ENCODE results near the gene HEPH. TPM values are rescaled to one million over a fixed set of nuclear protein-coding genes. Genes with fewer than 3 reads are reported as not detected.

HEPH gene
- total and polyA plus RNA-seq, 2 donors (not counting 1 experiment from before 2014, with no cell fraction given): not detected

DNA sequence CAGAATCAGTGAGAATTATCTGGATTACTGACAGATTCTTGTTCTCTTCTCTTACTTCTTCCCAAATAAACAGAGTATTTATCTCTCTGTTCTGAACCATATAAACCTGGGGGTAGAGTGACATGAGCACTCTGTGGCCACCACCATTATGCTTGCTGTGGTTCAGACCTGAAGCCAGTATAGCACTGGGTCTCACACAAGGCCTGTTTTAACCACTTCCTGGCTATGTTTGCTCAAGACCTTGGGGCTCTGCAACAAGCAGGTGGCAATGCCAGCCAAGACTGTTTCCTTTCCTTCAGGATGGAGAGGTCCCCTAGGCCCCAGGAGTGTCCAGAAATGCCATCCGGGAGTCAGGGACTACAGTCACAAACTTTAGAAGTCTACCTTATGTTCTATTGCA is 21.7 kb upstream of the HEPH start:
- DNase-seq (no peak), ATAC-seq (ENCODE audit: low read depth) (no peak)
- Histone ChIP-seq H3K79me2 (ENCODE audit: control insufficient read depth, insufficient read depth, low read length) (no peaks in the 10 kb centered on the region), H3K4me3 (ENCODE audit: control extremely low read depth in 1 of 5, extremely low read depth in 1 of 5, insufficient read depth in 1 of 5, low read depth in 2 of 5, low read length in 4 of 5) (no peak overlapping the region), H3K9ac (ENCODE audit: low read length) (no peak overlapping the region), H3K27me3 (replicated peaks in 1 of 4; ENCODE audit: control extremely low read depth in 1 of 4, control insufficient read depth in 3 of 4, insufficient read depth in 4 of 4, low read length in 3 of 4) (no peaks in the 10 kb centered on the region), H3K27ac (ENCODE audit: low read length in 2 of 2) (no peak overlapping the region), H3K36me3 (replicated peaks in 1 of 2; ENCODE audit: control extremely low read depth in 1 of 2, control insufficient read depth in 1 of 2, extremely low read depth in 1 of 2, insufficient read depth in 2 of 2, low read length in 1 of 2) (no peaks in the 10 kb centered on the region), H3K9me3 (ENCODE audit: control extremely low read depth in 1 of 3, control insufficient read depth in 2 of 3, insufficient read depth in 1 of 3, low read length in 2 of 3) (no peaks in the 10 kb centered on the region), H3K4me2 (replicated peaks; ENCODE audit: low read depth, low read length, poor library complexity, severe bottlenecking) (no peak overlapping the region), H3K4me1 (ENCODE audit: control insufficient read depth in 2 of 2, insufficient read depth in 2 of 2, low read length in 2 of 2) (no peaks in the 10 kb centered on the region), H4K20me1 (ENCODE audit: control insufficient read depth, insufficient read depth, low read length, poor library complexity, severe bottlenecking) (no peaks in the 10 kb centered on the region), H2AFZ (ENCODE audit: insufficient read depth, low read depth, low read length, poor library complexity, severe bottlenecking) (no peak overlapping the region)
- ChIA-PET POLR2A (no interaction called here), CTCF (no interaction called here)
- no peak overlapping the region for H3K27ac Mint-ChIP-seq
- H3K4me3 Mint-ChIP-seq: no peak overlapping the region
- H3K4me1 Mint-ChIP-seq: no peaks in the 10 kb centered on the region
- TF ChIP-seq, protein P1, sequence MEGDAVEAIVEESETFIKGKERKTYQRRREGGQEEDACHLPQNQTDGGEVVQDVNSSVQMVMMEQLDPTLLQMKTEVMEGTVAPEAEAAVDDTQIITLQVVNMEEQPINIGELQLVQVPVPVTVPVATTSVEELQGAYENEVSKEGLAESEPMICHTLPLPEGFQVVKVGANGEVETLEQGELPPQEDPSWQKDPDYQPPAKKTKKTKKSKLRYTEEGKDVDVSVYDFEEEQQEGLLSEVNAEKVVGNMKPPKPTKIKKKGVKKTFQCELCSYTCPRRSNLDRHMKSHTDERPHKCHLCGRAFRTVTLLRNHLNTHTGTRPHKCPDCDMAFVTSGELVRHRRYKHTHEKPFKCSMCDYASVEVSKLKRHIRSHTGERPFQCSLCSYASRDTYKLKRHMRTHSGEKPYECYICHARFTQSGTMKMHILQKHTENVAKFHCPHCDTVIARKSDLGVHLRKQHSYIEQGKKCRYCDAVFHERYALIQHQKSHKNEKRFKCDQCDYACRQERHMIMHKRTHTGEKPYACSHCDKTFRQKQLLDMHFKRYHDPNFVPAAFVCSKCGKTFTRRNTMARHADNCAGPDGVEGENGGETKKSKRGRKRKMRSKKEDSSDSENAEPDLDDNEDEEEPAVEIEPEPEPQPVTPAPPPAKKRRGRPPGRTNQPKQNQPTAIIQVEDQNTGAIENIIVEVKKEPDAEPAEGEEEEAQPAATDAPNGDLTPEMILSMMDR (IDR thresholded peaks at IDR 0.05): no peak
- TF ChIP-seq EZH2 (IDR thresholded peaks at IDR 0.05; ENCODE audit: borderline replicate concordance, insufficient read depth, low read depth, low read length, poor library complexity, severe bottlenecking): no peak
- no peaks in the 10 kb centered on the region for H3K9me3 Mint-ChIP-seq (ENCODE audit: insufficient read depth)
- 83% methylated on average over 1 of the region's 1 CpG for WGBS (ENCODE audit: insufficient coverage)
- intact Hi-C loops (cut with micrococcal nuclease): no loop called here
- peaks cover 2% of the 10 kb centered on the region for H3K27me3 Mint-ChIP-seq

DNA sequence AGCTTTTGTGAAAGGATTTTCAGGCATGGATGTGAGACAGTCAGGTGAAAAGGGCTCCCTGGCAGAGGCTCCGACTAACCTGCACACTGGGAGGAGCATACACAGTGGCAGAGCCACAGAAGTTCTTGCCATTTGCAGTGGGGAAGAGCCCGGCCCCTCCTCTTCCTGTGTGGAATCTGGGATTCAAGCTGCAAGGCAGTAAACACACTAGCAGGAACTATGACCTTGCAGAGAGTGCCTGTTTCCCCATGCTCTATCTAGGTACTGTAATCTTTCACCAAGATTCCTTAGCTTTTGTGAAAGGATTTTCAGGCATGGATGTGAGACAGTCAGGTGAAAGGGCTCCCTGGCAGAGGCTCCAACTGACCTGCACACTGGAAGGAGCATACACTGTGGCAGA is 19.8 kb upstream of the HEPH start:
- no peaks in the 10 kb centered on the region for H3K36me3 ChIP-seq (replicated peaks in 1 of 2; ENCODE audit: control extremely low read depth in 1 of 2, control insufficient read depth in 1 of 2, extremely low read depth in 1 of 2, insufficient read depth in 2 of 2, low read length in 1 of 2)
- peaks cover 2% of the 10 kb centered on the region for H3K27me3 Mint-ChIP-seq
- no peaks in the 10 kb centered on the region for H3K79me2 ChIP-seq (ENCODE audit: control insufficient read depth, insufficient read depth, low read length)
- H3K4me3 ChIP-seq (ENCODE audit: control extremely low read depth in 1 of 5, extremely low read depth in 1 of 5, insufficient read depth in 1 of 5, low read depth in 2 of 5, low read length in 4 of 5): no peak overlapping the region
- no peaks in the 10 kb centered on the region for H3K4me1 ChIP-seq (ENCODE audit: control insufficient read depth in 2 of 2, insufficient read depth in 2 of 2, low read length in 2 of 2)
- H3K9me3 ChIP-seq (ENCODE audit: control extremely low read depth in 1 of 3, control insufficient read depth in 2 of 3, insufficient read depth in 1 of 3, low read length in 2 of 3): no peaks in the 10 kb centered on the region
- H3K4me2 ChIP-seq (replicated peaks; ENCODE audit: low read depth, low read length, poor library complexity, severe bottlenecking): no peak overlapping the region
- H3K9ac ChIP-seq (ENCODE audit: low read length): no peak overlapping the region
- no peak overlapping the region for H3K27ac ChIP-seq (ENCODE audit: low read length in 2 of 2)
- no peak overlapping the region for H3K27ac Mint-ChIP-seq
- no peak for DNase-seq
- POLR2A ChIA-PET: no interaction called here
- no peaks in the 10 kb centered on the region for H3K4me1 Mint-ChIP-seq
- intact Hi-C loops (cut with micrococcal nuclease): no loop called here
- CTCF ChIA-PET: no interaction called here
- 92% methylated on average over 2 of the region's 2 CpGs for WGBS (ENCODE audit: insufficient coverage)
- H3K4me3 Mint-ChIP-seq: no peak overlapping the region
- H4K20me1 ChIP-seq (ENCODE audit: control insufficient read depth, insufficient read depth, low read length, poor library complexity, severe bottlenecking): no peaks in the 10 kb centered on the region
- TF ChIP-seq, protein P1 (IDR thresholded peaks at IDR 0.05): no peak
- no peak for TF ChIP-seq EZH2 (IDR thresholded peaks at IDR 0.05; ENCODE audit: borderline replicate concordance, insufficient read depth, low read depth, low read length, poor library complexity, severe bottlenecking)
- H2AFZ ChIP-seq (ENCODE audit: insufficient read depth, low read depth, low read length, poor library complexity, severe bottlenecking): no peak overlapping the region
- H3K27me3 ChIP-seq (replicated peaks in 1 of 4; ENCODE audit: control extremely low read depth in 1 of 4, control insufficient read depth in 3 of 4, insufficient read depth in 4 of 4, low read length in 3 of 4): no peaks in the 10 kb centered on the region
- no peaks in the 10 kb centered on the region for H3K9me3 Mint-ChIP-seq (ENCODE audit: insufficient read depth)
- ATAC-seq (ENCODE audit: low read depth): no peak
